BJ (cell line): ENCODE measurements around the gene SH3RF1. TPM values are rescaled to one million over a fixed set of nuclear protein-coding genes. Genes with fewer than 3 reads are reported as not detected.

Experiments
- CTCF ChIA-PET: fragments of 350-600 bp; formaldehyde crosslinking; extraction: SDS; loops from one replicate; lab custom pipeline; 2021; ENCODE audit warnings: antibody characterized with exemption, inconsistent platforms; lab: Yijun Ruan, JAX
- POLR2A ChIA-PET: fragments of 300-600 bp; sonication (Branson Sonifier 250); formaldehyde crosslinking; extraction: SDS; loops from one replicate; lab custom pipeline; 2021; ENCODE audit warnings: antibody characterized with exemption; lab: Charles Lee
- DNase-seq: peaks from one replicate; pipeline ENCODE4 v3.0.0-alpha.2; 2011; ENCODE audit warnings: low read depth
- H3K27me3 ChIP-seq: 2 replicates; pipeline ENCODE4 v1.6.0; 2011; ENCODE audit warnings: low read length; ENCODE audit not compliant: control insufficient read depth, insufficient read depth
- H3K36me3 ChIP-seq: 2 replicates; pipeline ENCODE4 v1.5.1; 2011; ENCODE audit warnings: low read length; ENCODE audit not compliant: control insufficient read depth, insufficient read depth
- H3K4me3 ChIP-seq: 2 replicates; pipeline ENCODE4 v1.5.1; 2011; ENCODE audit warnings: low read depth, mild to moderate bottlenecking, control low read depth, low read length
- CTCF ChIP-seq: IDR thresholded peaks from 2 replicates; pipeline ENCODE4 v1.5.1; 2011; ENCODE audit warnings: low read depth, mild to moderate bottlenecking, control low read depth, inconsistent platforms, low read length, moderate library complexity; ENCODE audit not compliant: insufficient read depth
- polyA plus RNA-seq: library from polyadenylated mRNA; depleted of rRNA; stranded (reverse); fragments of >200 nt; gene quantifications from 2 replicates; pipeline ENCODE4 v1.2.3, GENCODE V29; 2011

The SH3RF1 gene
- polyA plus RNA-seq, 1 experiment = 38.8 TPM

- ChIA-PET CTCF (no interaction called here), POLR2A (no interaction called here)
- Histone ChIP-seq H3K27me3 (no peaks in the 10 kb centered on the region), H3K4me3 (no peak overlapping the region), H3K36me3 (0 out of 2 replicates have a peak, but pooled peaks cover 1% of the 10 kb centered on the region)
- DNase-seq = no peak
- TF ChIP-seq CTCF = no peak
These were observed 114.4 kb downstream of the SH3RF1 start for GRCh38 chr4:169156392-169156791.

- TF ChIP-seq CTCF = no peak
- ChIA-PET CTCF (no interaction called here), POLR2A (no interaction called here)
- Histone ChIP-seq H3K4me3 (no peak overlapping the region), H3K27me3 (no peaks in the 10 kb centered on the region), H3K36me3 (0 out of 2 replicates have a peak, but pooled peaks cover 1% of the 10 kb centered on the region)
- no peak for DNase-seq
These were observed 116.6 kb downstream of the SH3RF1 start for GRCh38 chr4:169154121-169154520.

GRCh38 chr4:169153481-169154087, 117.2 kb downstream of the SH3RF1 start:
- Histone ChIP-seq H3K36me3 (0 out of 2 replicates have a peak, but pooled peaks cover 1% of the 10 kb centered on the region), H3K27me3 (no peaks in the 10 kb centered on the region), H3K4me3 (no peak overlapping the region)
- no peak for TF ChIP-seq CTCF
- POLR2A ChIA-PET = no interaction called here
- no peak for DNase-seq
- CTCF ChIA-PET = interaction anchor here (0.9 to 1.5 kb wide), 3 partner anchors 15 to 140 kb away, joined by 3 read pairs; no protein-coding TSS in a partner anchor

- ChIA-PET CTCF (interaction anchor here (0.9 to 1.5 kb wide), 3 partner anchors 16 to 140 kb away, joined by 3 read pairs; no protein-coding TSS in a partner anchor), POLR2A (no interaction called here)
- no peak for DNase-seq
- Histone ChIP-seq H3K27me3 (no peaks in the 10 kb centered on the region), H3K36me3 (0 out of 2 replicates have a peak, but pooled peaks cover 1% of the 10 kb centered on the region), H3K4me3 (no peak overlapping the region)
- TF ChIP-seq CTCF = no peak
These were observed 117.9 kb downstream of the SH3RF1 start for GRCh38 chr4:169152899-169153298.

GRCh38 chr4:169152098-169152497, 118.7 kb downstream of the SH3RF1 start:
- Histone ChIP-seq H3K27me3 (no peaks in the 10 kb centered on the region), H3K4me3 (no peak overlapping the region), H3K36me3 (0 out of 2 replicates have a peak, but pooled peaks cover 1% of the 10 kb centered on the region)
- POLR2A ChIA-PET = interaction anchor here (0.7 kb wide), 1 partner anchor 242 kb away, joined by 3 read pairs; no protein-coding TSS in a partner anchor
- CTCF ChIA-PET = interaction anchor here (1.5 kb wide), 1 partner anchor 139 kb away, joined by 3 read pairs; no protein-coding TSS in a partner anchor
- DNase-seq = no peak
- no peak for TF ChIP-seq CTCF
